Panc1 (cell line): ENCODE measurements around the gene IGSF23.
"Not testable (repeated sequence)": the region's sequence is repeated elsewhere in the genome, so short reads cannot be mapped to it uniquely, and the experiment has no call there.

Source experiments
- TCF7L2 ChIP-seq: IDR thresholded peaks from 2 replicates; pipeline ENCODE4 v1.6.1; 2011; ENCODE audit warnings: mild to moderate bottlenecking, low read depth, low read length, inconsistent platforms
- TF ChIP-seq, protein P1 (sequence below), 2 experiments: IDR thresholded peaks; 2 replicates each; pipeline ENCODE4 v1.6.1; 2011 to 2012; ENCODE audit warnings: low read depth in 2 of 2, control low read depth in 1 of 2, low read length in 1 of 2, mild to moderate bottlenecking in 1 of 2, moderate library complexity in 1 of 2; ENCODE audit not compliant: insufficient read depth in 1 of 2

DNA sequence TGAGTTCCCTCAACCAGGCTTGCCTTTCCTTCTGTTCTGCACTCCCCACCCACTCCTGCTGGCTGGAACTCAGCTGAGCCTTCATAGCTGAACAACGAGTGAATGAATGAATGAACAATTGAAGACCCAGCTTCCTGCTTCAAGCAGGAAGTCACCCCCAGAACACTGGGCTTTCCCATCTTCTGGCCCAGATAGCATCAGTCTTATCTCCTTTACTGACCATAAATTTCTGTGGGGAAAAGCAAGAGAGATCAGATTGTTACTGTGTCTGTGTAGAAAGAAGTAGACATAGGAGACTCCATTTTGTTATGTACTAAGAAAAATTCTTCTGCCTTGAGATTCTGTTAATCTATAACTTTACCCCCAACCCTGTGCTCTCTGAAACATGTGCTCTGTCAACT lies 19.5 kb upstream of the IGSF23 start:
- TF ChIP-seq TCF7L2 = not testable (repeated sequence)
- TF ChIP-seq, protein P1, sequence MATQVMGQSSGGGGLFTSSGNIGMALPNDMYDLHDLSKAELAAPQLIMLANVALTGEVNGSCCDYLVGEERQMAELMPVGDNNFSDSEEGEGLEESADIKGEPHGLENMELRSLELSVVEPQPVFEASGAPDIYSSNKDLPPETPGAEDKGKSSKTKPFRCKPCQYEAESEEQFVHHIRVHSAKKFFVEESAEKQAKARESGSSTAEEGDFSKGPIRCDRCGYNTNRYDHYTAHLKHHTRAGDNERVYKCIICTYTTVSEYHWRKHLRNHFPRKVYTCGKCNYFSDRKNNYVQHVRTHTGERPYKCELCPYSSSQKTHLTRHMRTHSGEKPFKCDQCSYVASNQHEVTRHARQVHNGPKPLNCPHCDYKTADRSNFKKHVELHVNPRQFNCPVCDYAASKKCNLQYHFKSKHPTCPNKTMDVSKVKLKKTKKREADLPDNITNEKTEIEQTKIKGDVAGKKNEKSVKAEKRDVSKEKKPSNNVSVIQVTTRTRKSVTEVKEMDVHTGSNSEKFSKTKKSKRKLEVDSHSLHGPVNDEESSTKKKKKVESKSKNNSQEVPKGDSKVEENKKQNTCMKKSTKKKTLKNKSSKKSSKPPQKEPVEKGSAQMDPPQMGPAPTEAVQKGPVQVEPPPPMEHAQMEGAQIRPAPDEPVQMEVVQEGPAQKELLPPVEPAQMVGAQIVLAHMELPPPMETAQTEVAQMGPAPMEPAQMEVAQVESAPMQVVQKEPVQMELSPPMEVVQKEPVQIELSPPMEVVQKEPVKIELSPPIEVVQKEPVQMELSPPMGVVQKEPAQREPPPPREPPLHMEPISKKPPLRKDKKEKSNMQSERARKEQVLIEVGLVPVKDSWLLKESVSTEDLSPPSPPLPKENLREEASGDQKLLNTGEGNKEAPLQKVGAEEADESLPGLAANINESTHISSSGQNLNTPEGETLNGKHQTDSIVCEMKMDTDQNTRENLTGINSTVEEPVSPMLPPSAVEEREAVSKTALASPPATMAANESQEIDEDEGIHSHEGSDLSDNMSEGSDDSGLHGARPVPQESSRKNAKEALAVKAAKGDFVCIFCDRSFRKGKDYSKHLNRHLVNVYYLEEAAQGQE (IDR thresholded peaks at IDR 0.05; ENCODE audit: insufficient read depth in 1 of 2, low read depth in 2 of 2, low read length in 1 of 2) = not testable (repeated sequence)
